Fibroblast of gingiva (primary cell): ENCODE data around the gene MALL.
"Not testable (repeated sequence)": the region's sequence is repeated elsewhere in the genome, so short reads cannot be mapped to it uniquely, and the experiment has no call there.

ENCODE experiments used
- DNase-seq: peaks from one replicate; pipeline ENCODE4 v3.0.0-alpha.2; 2011; ENCODE audit warnings: low read depth

MALL gene

DNA sequence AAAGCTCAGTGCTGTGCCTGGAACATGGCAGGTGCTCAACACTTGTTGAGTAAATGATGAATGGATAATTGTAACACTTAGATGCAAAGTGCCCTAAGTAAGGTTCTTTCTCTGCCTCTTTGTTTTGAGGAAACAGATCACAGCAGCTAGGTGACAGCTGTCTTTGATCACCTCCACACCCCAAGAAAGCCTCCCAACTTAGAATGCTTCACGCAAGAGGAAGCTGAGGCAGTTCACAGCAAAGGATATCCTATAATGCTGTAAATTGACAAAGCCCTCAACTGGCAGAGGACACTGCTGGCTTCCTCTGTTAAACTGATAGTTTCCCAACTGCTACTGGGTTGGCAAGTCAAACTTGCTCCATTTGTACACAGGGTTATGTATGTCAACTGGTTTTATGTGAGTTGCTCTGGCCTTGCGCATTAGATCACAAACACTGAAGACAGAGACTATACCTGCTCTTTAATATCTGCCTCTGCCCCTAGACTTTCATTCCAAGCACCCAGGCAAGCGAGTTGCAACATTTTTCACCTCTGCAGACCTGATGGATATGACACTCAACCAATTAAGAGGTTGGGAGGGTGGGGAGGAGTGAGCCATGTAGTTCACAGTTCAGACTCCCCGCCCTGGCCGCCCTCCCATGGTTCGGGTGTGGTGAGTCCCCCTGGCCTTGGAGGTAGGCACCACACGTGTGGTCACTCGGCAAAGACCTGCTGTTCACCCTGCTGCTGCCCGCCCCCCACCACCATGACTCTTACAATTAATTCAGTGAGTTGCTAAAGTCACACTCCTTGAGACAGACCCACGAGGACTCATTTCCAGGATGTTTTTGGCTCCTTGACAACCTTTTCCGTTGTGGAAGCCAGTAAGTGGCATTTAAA lies 4.8 kb upstream of the MALL start:
- DNase-seq = no peak

DNA sequence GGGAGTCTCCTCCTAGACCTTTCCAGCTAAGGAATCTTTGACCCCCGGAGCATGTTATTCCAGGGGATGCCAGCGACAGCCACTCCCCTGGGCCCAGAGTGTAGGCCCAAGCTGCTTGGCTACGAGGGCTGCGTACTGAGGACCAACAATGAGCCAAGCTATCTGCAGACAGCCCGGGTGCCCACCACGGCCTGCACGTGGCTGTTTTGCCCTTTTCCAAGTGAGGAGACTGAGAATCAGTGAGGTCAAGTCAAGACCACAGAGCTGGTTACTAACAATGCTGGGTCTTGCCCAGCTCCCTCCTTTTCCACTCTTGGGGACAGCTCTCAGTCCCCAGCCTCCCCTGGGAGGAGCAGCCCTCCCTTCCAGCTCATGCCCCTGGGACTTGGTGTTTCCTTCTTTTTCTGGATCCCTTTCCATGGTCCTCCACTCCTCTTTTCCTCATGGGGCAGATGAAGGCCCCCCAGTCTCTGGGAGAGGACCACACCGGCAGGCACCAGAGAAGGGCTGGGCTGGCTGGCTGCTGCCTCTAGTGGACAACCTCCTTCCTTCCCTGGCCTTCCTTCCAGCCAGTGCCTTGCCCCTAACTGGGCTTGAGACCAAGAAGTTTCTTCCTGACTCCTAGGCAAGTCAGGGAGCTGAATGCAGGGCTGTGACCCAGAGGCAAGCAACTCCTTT lies 550 bp upstream of the MALL start:
- DNase-seq = peak; percentile 56

DNA sequence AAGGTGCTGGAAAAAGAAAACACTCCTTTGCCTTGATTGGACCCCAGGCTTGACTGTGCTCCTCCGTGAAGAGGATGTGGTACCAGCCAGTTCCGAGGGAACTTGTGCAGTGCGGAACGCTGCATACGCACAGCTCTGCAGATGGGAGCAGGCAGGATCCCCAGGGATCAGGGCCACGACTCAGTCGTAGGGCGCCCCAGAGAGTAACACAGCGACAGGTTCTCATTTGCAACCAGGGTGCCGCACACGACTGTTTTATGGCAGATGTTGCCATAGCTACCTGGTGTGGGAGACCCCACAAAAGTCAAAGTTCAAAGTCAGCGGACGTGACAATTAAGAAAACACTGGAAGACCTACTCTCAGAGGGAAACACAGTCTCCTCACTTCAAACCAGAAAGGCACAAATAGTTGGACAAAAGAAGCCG lies 779 bp downstream of the MALL start:
- DNase-seq = no peak

DNA sequence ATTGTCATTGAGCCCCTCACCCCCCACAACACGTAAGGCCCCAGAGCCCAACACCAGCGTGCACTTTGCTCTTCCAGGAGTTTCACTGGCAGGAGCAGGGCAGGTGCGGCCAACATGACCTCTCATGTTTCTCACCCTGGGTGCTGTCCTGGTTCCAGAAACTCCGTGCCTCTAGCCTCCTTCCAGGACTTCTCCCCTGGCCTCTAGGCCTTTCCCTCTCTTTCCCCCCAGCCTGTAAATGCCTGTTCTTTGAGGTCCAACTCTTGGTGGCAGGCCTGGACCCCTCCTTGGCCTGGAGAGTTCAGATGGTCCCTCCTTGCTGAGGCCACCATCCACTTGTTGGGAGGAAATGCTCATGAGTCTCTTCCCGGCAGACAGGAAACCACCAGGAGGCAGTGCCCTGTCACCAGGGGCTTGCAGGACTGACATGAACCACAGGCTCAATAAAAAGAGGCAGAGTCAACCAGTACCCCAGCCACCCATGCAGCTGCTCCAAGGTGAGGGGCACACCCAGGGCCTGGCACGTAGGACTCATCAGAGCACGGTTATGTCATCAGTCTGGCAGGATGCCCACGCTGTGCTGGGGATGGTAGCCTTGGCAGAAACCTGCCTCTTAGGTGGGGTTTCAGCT lies 1.5 kb downstream of the MALL start:
- DNase-seq = no peak

DNA sequence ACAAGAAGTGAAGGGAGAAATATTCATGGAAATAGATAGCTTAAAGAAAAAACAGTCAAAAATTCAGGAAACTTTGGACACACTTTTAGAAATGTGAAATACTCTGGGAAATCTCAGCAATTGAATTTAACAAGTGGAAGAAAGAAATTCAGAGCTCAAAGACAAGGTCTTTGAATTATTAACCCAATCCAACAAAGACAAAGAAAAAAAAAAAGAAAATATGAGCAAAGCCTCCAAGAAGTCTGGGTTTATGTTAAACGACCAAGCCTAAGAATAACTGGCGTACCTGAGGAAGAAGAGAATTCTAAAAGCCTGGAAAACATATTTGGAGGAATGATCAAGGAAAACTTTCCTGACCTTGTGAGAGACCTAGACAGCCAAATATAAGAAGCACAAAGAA lies 7.3 kb downstream of the MALL start:
- not testable (repeated sequence) for DNase-seq

DNA sequence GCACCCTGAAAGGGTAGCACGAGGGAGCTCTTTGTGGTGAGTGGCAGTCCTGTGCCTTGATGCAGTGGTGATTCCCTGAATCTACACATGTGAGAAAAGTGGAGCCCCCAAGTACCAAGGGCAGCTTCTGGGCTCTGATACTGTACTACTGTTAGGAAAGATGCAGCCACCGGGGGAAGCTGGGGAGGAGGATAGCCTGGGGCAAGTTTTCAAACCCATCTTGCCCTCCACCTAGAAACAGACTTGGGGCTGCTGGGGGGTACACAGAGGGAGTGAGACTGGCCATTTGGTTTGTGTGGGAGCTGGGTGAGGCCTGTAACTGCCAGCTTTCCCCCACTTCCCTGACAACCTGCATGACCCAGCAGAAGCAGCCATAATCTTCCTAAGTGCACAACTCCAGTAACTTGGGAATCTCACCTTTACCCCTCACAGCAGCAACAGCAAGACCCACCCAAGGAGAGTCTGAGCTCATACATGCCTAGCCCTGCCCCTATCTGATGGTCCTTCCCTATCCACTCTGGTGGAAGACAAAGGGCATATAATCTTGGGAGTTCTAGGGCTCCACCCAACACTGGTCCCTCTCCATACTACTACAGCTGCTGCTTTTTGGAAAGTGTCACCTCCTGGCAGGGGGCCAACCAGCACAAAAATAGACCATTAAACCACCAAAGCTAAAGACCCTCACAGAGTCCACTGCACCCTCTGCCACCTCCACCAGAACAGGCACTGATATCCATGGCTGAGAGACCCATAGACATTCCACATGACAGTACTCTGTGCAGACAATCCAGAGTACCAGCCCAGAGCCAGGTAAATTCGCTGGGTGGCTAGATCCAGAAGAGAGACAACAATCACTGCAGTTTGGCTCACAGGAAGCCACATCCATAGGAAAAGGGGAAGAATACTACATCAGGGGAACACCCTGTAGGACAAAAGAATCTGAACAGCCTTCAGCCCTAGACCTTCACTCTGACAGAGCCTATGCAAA lies 8.2 kb downstream of the MALL start:
- no peak for DNase-seq

DNA sequence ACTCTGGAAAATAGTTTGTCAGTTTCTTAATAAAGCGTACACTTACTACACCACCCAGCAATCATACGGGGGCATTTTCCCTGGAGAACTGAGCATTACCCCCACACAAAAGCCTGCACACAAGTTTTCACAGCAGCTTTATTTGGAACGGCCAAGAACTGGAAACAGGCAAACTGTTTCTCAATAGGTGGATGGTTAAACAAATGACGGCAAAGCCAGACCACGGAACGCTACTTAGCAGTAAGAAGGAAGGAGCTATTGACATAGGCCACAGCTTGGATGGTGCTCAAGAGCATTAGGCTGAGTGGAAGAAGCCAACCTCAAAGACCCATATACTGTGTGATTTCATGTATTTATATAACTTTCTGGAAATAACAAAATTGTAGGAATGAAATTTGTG lies 9.0 kb downstream of the MALL start:
- DNase-seq = peak; percentile 27

DNA sequence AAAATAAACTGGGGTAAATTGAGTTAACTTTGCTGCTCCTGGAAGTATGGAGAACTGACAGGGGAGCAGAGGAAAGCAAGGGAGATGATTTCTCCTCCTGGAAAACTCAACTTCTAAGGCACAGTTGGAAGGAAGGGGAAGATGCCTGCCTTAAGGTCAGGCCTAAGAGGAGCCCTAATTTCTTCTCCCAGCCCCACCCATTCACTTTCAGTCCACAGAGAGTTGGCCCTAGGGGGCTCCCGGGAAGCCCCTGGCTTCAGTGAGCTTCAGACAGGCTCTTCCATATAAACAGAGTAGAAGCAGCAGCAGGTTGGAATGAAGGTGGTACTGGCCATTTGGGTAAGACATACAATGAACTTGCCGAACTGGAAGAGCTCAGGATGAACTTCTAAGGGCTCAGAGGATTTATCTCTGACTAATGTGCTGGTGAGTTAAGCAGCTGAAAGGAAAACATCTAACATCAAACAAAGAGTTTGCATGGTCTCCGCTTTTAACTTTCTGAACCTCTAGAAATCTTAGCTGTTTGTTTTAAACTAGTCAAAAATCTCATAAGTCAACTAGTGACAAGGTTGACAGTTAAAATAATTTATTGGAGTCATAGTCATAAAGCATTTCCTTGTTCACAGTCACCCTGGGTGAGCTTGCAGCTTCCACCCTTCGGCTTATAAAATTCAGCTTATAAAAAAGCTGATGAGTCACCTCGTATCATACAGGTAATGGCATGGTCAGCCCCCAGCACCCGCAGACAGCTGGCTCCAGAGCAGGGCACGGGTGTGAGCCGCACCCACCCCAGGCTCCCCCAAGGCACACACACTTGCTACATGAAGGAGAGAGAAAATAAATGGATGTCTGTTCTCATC lies 9.8 kb downstream of the MALL start:
- DNase-seq = no peak

DNA sequence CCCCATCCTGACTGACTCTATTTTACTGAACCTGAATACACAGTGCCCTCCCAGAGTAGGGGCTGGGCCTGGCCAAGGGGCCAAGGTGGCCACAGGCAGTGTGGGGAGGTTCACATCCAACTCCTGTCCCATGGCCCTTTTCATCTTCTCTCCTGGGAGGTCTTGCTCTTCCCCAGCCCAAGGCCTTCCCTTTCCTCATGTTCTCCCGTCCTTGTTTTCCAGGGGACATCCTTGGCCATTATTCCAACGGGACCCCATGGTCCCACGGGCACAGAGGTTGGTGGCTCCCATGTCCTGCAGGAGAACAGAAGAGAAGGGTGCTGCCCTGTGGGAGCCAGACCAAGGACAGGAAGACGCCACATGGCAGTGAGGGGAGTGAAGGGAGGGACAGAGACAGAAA lies 10.4 kb downstream of the MALL start:
- no peak for DNase-seq

- DNase-seq = no peak
Measured at GRCh38 chr2:110104025-110104771, 11.4 kb downstream of the MALL start.

GRCh38 chr2:110103061-110103961 lies 12.3 kb downstream of the MALL start:
- DNase-seq = no peak

DNA sequence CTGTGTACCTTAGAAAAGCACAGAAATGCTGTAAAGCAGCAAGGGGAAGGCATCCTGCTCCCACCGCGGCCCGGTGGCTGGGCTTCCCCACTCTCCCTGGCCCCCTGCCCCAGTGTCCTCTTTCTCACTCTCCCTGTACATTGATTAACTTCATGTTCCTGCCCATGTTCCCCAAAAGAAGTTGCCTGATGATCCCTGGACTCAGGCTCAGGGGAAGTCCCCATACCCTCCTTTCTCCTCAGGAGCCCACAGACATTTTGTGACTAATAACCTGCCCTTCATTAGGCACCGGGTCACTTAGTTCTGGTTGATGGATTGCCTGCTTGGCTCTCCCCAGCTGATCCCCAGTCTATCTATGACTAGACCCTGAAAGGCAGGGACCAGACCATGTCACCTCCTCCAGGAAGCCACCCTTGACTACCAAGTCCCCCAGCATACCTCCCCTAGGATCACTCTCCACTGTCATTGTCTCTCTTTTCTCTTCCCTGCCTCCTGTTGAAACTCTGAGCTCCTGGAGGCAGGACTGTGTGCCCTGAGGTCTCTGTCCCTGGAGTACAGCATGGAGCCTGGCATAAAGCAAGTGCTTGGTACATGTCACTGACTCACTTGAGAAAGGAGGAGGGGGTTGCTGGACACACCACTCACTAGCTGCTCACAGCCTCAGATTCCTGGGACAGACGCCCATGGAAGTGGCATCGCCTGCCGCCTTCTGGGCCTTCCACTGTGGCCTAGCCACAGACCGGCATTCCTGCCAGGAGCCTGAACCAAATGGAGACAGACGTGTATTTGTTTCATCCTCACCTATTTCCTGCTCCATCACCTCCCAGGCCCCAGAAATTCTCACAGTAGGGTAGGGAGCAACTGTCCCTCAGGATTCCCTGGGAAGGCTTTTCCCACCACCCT lies 13.5 kb downstream of the MALL start:
- DNase-seq = peak; percentile 9

DNA sequence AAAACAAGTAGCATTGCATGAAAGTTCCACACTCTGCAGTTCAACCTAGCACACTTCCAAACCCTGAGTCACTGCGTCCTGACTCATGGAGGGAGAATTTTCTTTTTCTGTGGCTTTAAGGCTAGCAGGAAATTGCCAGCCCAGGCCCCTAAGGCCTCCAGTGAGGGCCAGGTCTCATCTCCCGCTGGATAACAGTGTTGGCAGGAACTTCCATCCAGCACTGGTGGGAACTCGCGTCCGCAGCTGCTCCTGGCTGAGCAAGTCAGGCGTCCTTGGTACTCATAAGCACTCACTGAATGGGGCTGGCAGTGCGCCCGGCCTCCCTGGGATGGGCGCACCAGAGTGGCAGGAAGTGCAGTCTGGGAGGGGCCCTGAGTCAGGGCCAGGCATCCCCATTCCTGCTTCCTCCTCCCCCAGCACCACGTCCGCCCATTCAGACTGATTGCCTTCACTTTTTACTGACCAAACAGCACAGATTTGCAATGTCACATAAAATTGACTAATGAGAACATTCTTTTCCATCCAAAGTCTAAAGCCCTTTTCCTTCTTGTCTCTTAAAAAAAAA lies 14.3 kb downstream of the MALL start:
- peak; percentile 99 for DNase-seq

- not testable (repeated sequence) for DNase-seq
Measured at GRCh38 chr2:110100880-110101279, 14.7 kb downstream of the MALL start.

DNA sequence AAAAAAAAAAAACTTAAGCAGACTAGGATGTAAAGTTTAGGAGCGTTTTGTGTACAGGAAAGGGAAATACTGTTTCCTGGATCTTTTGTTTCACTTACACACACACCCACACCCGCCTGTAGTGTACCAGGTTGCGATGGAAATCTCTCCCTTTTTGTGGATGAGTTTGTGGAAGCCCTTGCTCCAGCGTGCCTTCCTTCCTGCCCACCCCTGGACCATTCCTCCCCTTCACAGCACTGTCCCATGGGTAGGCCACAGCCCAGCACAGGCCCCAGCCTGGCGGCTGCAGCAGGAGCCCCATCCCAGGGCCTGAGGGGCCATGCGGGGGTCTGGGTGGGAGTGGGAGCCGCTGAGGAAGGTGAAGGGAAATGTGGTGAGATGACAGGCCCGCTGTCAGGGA lies 15.1 kb downstream of the MALL start:
- no peak for DNase-seq

GRCh38 chr2:110099471-110100225 lies 16.0 kb downstream of the MALL start:
- DNase-seq = no peak

DNA sequence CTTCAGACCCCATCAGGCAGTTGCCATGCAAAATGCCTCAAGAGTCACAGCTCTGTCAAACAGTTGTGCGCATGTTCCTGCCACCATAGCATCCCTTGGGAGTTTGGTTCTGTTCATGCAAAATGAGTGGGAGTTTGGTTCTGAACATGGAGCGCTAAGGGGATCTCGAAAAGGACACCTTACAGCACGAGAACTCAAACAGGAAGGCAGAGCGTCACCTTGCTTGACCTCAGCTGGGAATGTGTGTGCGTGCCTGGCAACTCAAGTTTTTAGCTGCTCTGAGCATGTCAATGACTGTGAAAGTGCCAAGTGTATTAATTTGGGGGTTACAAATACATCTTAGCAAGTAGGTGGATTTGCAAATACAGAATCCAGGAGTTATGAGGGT lies 16.6 kb downstream of the MALL start:
- no peak for DNase-seq
